B cell (primary cell): ENCODE measurements around the gene IL11. TPM values are rescaled to one million over a fixed set of nuclear protein-coding genes. Genes with fewer than 3 reads are reported as not detected.
A peak's percentile ranks its signal among the peaks of the same experiment; 100 is the strongest.

Source experiments
- ATAC-seq: fragments of 200-7000 bp; cut with Tn5 transposase; one replicate; pipeline ENCODE4 v1.10.0; 2021; ENCODE audit warnings: low read depth, mild to moderate bottlenecking, moderate number of reproducible peaks, moderate library complexity
- CTCF ChIA-PET: fragments of 350-600 bp; sonication (Branson Sonifier 250); formaldehyde crosslinking; loops from one replicate; lab custom pipeline; 2021; ENCODE audit warnings: antibody characterized with exemption, inconsistent platforms; lab: Charles Lee
- POLR2A ChIA-PET: fragments of 350-600 bp; sonication (Branson Sonifier 250); formaldehyde crosslinking; loops from one replicate; lab custom pipeline; 2021; ENCODE audit warnings: antibody characterized with exemption; lab: Charles Lee
- DNase-seq: peaks from one replicate; pipeline ENCODE4 v3.0.0; 2013
- H2AFZ ChIP-seq: 2 replicates; pipeline ENCODE4 v1.6.1; 2012; ENCODE audit warnings: mild to moderate bottlenecking, low read depth, low read length; ENCODE audit not compliant: insufficient read depth, poor library complexity, severe bottlenecking
- H3K27ac ChIP-seq, 2 donors: 1 replicate in 1 of 2; 2 replicates in 1 of 2; pipeline ENCODE4 v1.5.1; 2012 to 2013; ENCODE audit warnings: low read length in 2 of 2, mild to moderate bottlenecking in 2 of 2, moderate library complexity in 1 of 2
- H3K27me3 ChIP-seq, 4 experiments: fragments of 200-600 bp in 1 of 4; sonication (generic) in 1 of 4; replicated peaks in 1 of 4; 1 replicate in 2 of 4; 2 replicates in 2 of 4; pipeline versions ENCODE4 v1.6.1 to v1.7.0; 2013 to 2016; ENCODE audit warnings: low read length in 3 of 4, mild to moderate bottlenecking in 2 of 4, mixed read lengths in 1 of 4, moderate library complexity in 1 of 4; ENCODE audit not compliant: insufficient read depth in 4 of 4, control insufficient read depth in 3 of 4; ENCODE audit errors: control extremely low read depth in 1 of 4
- H3K36me3 ChIP-seq, 2 experiments: replicated peaks in 1 of 2; 1 replicate in 1 of 2; 2 replicates in 1 of 2; pipeline versions ENCODE4 v1.6.1 to v1.7.1; 2013; ENCODE audit warnings: low read length in 1 of 2; ENCODE audit not compliant: insufficient read depth in 2 of 2, control insufficient read depth in 1 of 2; ENCODE audit errors: control extremely low read depth in 1 of 2, extremely low read depth in 1 of 2
- H3K4me1 ChIP-seq, 2 donors: fragments of 200-600 bp in 1 of 2; sonication (generic) in 1 of 2; 1 replicate in 1 of 2; 2 replicates in 1 of 2; pipeline versions ENCODE4 v1.5.1 to v1.6.1; 2013 to 2017; ENCODE audit warnings: low read length in 2 of 2; ENCODE audit not compliant: control insufficient read depth in 2 of 2, insufficient read depth in 2 of 2
- H3K4me2 ChIP-seq: replicated peaks from 2 replicates; pipeline ENCODE3; 2012; ENCODE audit warnings: mild to moderate bottlenecking, low read depth, low read length; ENCODE audit not compliant: poor library complexity, severe bottlenecking
- H3K4me3 ChIP-seq, 5 experiments: fragments of 200-600 bp in 1 of 5; sonication (generic) in 1 of 5; 1 replicate in 3 of 5; 2 replicates in 2 of 5; pipeline versions ENCODE4 v1.5.1 to v1.7.0; 2011 to 2016; ENCODE audit warnings: low read length in 4 of 5, mild to moderate bottlenecking in 4 of 5, low read depth in 2 of 5, control low read depth in 1 of 5, moderate library complexity in 1 of 5; ENCODE audit not compliant: insufficient read depth in 1 of 5; ENCODE audit errors: control extremely low read depth in 1 of 5, extremely low read depth in 1 of 5
- H3K79me2 ChIP-seq: fragments of 200-600 bp; sonication (generic); one replicate; pipeline ENCODE4 v1.6.0; 2016; ENCODE audit warnings: low read length; ENCODE audit not compliant: control insufficient read depth, insufficient read depth
- H3K9ac ChIP-seq: fragments of 200-600 bp; sonication (generic); 2 replicates; pipeline ENCODE4 v1.6.1; 2017; ENCODE audit warnings: mild to moderate bottlenecking, low read length, moderate library complexity
- H3K9me3 ChIP-seq, 3 donors: one replicate each; pipeline versions ENCODE4 v1.6.1 to v1.7.1; 2013; ENCODE audit warnings: low read length in 2 of 3; ENCODE audit not compliant: control insufficient read depth in 2 of 3, insufficient read depth in 1 of 3; ENCODE audit errors: control extremely low read depth in 1 of 3
- H4K20me1 ChIP-seq: 2 replicates; pipeline ENCODE4 v1.6.0; 2012; ENCODE audit warnings: mild to moderate bottlenecking, low read length; ENCODE audit not compliant: insufficient read depth, control insufficient read depth, poor library complexity, severe bottlenecking
- H3K27ac Mint-ChIP-seq: one replicate; pipeline ENCODE4 v1.8.0; 2021; ENCODE audit warnings: mixed read lengths
- H3K27me3 Mint-ChIP-seq: one replicate; pipeline ENCODE4 v1.8.0; 2021; ENCODE audit warnings: mixed read lengths
- H3K4me1 Mint-ChIP-seq: one replicate; pipeline ENCODE4 v1.8.0; 2021; ENCODE audit warnings: mixed read lengths
- H3K4me3 Mint-ChIP-seq: one replicate; pipeline ENCODE4 v1.8.0; 2021; ENCODE audit warnings: mixed read lengths
- H3K9me3 Mint-ChIP-seq: one replicate; pipeline ENCODE4 v1.8.0; 2022; ENCODE audit warnings: mixed read lengths; ENCODE audit not compliant: insufficient read depth
- EZH2 ChIP-seq: IDR thresholded peaks from 2 replicates; pipeline ENCODE4 v1.6.1; 2012; ENCODE audit warnings: borderline replicate concordance, low read depth, mild to moderate bottlenecking, moderate library complexity, low read length; ENCODE audit not compliant: insufficient read depth, poor library complexity, severe bottlenecking
- WGBS: methylation state at CpG from one replicate; pipeline ENCODE4 v1.1.5; 2013; ENCODE audit warnings: missing lambda C conversion rate; ENCODE audit not compliant: insufficient coverage; 5-methylcytosine and 5-hydroxymethylcytosine counted together
- intact Hi-C: fragments of 100-400 bp; cut with micrococcal nuclease; formaldehyde crosslinking; loops from one replicate; pipeline ENCODE4 v1.10.0; 2022
- polyA plus RNA-seq: library from polyadenylated mRNA; depleted of rRNA; stranded (reverse); fragments of >200 nt; gene quantifications from 2 replicates; pipeline ENCODE4 v1.2.3, GENCODE V29; 2012
- total RNA-seq, 2 donors: library from RNA; stranded (reverse); fragments of 120-200 nt in 1 of 2; gene quantifications; 1 replicate in 1 of 2; 2 replicates in 1 of 2; pipeline versions ENCODE4 v1.2.3 to v1.2.4, GENCODE V29; 2013 to 2022
- TF ChIP-seq, protein P1 (sequence below): fragments of 200-600 bp; IDR thresholded peaks from one replicate; pipeline ENCODE4 v1.8.0; 2022; ENCODE audit warnings: antibody characterized with exemption, mild to moderate bottlenecking

IL11 gene
- total and polyA plus RNA-seq, 2 donors (not counting 1 experiment from before 2014, with no cell fraction given) = not detected

DNA sequence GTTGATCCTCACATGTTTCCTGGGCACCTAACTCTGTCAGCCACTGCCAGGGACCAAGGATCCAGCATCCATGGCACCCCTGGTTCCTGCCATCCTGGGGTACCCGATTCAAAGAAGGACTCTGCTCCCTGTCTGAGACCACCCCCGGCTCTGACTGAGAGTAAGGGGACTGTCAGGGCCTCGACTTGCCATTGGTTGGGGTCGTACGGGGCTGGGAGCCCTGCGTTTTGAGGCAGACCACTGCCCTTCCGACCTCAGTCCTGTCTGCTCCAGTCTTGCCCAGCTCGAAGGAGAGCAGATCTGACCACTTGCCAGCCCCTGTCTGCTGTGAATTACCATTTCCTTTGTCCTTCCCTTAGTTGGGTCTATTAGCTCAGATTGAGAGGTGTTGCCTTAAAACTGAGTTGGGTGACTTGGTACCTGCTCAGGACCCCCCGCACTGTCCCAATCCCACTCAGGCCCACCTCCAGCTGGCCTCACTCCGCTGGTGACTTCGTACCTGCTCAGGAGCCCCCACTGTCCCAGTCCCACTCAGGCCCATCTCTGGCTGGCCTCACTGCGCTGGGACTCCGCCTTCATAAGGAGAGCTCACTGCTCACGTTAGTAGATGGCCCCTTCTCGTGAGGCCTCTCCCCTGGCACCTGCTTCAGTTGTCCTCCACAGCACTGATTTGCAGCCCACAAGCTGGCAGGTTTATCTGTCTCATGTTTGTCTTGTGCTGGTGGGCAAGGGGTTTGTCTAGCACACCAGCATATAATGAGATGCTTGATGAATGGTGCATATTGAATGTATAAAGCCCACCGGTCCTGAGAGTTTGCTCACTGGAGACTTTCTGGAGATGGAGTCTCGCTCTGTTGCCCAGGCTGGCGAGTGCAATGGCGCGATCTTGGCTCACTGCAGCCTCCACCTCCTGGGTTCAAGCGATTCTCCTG is 19.4 kb upstream of the IL11 start:
- no peaks in the 10 kb centered on the region for H3K27me3 Mint-ChIP-seq
- Histone ChIP-seq H3K27me3 (no peaks in the 10 kb centered on the region), H3K9me3 (no peaks in the 10 kb centered on the region), H3K36me3 (peaks cover 3 to 48% of the 10 kb centered on the region in 2 experiments), H3K4me2 (no peak overlapping the region), H3K4me3 (no peak overlapping the region), H3K79me2 (peaks cover 35% of the 10 kb centered on the region), H3K4me1 (peaks cover 30 to 42% of the 10 kb centered on the region in 2 donors), H3K9ac (no peak overlapping the region), H4K20me1 (peaks cover 64% of the 10 kb centered on the region), H3K27ac (no peak overlapping the region), H2AFZ (no peak overlapping the region)
- peaks cover 54% of the 10 kb centered on the region for H3K4me1 Mint-ChIP-seq
- CTCF ChIA-PET = interaction anchor here (1.1 to 2.3 kb wide), 4 partner anchors 13 to 114 kb away, joined by 4 to 6 read pairs (median 4); no protein-coding TSS in a partner anchor
- 92% methylated on average over 19 of the region's 21 CpGs for WGBS
- TF ChIP-seq EZH2 = no peak
- TF ChIP-seq, protein P1, sequence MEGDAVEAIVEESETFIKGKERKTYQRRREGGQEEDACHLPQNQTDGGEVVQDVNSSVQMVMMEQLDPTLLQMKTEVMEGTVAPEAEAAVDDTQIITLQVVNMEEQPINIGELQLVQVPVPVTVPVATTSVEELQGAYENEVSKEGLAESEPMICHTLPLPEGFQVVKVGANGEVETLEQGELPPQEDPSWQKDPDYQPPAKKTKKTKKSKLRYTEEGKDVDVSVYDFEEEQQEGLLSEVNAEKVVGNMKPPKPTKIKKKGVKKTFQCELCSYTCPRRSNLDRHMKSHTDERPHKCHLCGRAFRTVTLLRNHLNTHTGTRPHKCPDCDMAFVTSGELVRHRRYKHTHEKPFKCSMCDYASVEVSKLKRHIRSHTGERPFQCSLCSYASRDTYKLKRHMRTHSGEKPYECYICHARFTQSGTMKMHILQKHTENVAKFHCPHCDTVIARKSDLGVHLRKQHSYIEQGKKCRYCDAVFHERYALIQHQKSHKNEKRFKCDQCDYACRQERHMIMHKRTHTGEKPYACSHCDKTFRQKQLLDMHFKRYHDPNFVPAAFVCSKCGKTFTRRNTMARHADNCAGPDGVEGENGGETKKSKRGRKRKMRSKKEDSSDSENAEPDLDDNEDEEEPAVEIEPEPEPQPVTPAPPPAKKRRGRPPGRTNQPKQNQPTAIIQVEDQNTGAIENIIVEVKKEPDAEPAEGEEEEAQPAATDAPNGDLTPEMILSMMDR = no peak
- peak overlapping the region; percentile 41 for H3K4me3 Mint-ChIP-seq
- DNase-seq (no peak), ATAC-seq (no peak)
- intact Hi-C loops = no loop called here
- peak overlapping the region; percentile 41 for H3K27ac Mint-ChIP-seq
- no peaks in the 10 kb centered on the region for H3K9me3 Mint-ChIP-seq
- POLR2A ChIA-PET = interaction anchor here (0.6 to 1.3 kb wide), 3 partner anchors 9 to 245 kb away, joined by 3 to 8 read pairs (median 3); partner anchors contain the start of gene UBE2S
